ENCODE data around the gene PPP1R15B. TPM values are rescaled to one million over a fixed set of nuclear protein-coding genes. Genes with fewer than 3 reads are reported as not detected.

The PPP1R15B gene
- total RNA-seq, 4 donors from 2014 or later: 29.5 to 42.3 (median 34.0) TPM

DNA sequence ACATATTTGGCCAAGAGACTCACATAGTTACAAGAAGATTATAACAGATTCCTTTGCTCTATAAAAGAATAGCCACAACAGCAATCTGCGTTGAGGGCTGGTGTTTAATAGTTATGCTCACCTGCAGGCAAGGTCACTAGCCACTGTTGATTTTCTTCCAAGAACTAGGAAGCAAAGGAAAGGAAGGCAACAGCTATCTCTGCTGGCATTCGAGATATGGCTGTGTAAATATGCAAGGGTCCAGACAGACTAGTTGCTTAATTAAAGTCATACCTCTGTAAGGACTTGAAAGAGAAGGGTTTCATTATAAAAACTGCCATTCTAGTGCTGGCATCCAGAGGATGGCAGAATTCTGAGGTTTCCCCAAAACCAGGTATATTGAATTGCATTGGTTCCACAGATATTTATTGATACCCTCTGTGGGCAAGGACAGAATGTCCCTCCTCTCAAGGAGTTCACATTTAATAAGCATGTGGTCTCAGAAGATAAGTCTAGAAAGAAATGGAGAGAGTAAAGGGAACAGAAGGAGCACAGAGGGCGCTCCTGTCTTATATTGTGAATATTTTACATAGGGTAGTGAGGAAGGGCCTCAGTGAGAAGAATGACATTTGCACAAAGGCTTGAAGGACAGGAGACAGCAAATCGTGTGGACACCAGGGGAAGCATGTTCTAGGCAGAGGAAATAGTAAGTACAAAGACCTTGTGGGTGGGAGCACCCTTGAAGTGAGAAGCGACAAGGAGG is 28.3 kb downstream of the PPP1R15B start:
- intact Hi-C loops (cut with DNase I): no loop called here
- WGBS, 2 donors: 78 to 82% methylated on average over 4 to 5 of the region's 5 CpGs
- Histone ChIP-seq H3K4me1 (peaks cover 6 to 38% (median 9%) of the 10 kb centered on the region in 3 donors), H3K36me3 (no peaks in the 10 kb centered on the region), H3K9me3 (no peaks in the 10 kb centered on the region), H3K4me3 (no peak overlapping the region), H3K27ac (no peak overlapping the region), H3K27me3 (peaks cover 0 to 18% (median 0%) of the 10 kb centered on the region in 4 donors)
- no peak for TF ChIP-seq POLR2A (IDR thresholded peaks at IDR 0.05)
- TF ChIP-seq, protein P1, sequence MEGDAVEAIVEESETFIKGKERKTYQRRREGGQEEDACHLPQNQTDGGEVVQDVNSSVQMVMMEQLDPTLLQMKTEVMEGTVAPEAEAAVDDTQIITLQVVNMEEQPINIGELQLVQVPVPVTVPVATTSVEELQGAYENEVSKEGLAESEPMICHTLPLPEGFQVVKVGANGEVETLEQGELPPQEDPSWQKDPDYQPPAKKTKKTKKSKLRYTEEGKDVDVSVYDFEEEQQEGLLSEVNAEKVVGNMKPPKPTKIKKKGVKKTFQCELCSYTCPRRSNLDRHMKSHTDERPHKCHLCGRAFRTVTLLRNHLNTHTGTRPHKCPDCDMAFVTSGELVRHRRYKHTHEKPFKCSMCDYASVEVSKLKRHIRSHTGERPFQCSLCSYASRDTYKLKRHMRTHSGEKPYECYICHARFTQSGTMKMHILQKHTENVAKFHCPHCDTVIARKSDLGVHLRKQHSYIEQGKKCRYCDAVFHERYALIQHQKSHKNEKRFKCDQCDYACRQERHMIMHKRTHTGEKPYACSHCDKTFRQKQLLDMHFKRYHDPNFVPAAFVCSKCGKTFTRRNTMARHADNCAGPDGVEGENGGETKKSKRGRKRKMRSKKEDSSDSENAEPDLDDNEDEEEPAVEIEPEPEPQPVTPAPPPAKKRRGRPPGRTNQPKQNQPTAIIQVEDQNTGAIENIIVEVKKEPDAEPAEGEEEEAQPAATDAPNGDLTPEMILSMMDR (IDR thresholded peaks at IDR 0.05): no peak
- DNase-seq: no peak

DNA sequence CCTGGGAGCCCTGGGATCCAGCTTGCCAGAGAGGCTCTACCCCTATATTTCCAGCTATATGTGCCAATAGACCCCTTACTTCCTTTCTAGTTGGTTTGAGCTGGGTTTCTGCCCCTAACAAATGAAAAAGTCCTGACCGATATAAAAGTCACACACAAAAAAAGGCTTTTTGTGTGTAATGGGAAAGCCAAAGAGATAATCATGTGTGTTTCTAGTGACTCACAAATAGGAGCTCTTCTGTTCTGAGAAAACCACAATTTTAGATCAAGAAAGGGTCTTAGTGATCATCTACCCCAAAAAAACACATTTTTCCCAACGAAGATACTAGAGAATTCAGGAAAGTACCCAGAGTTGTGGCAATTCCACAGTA is 28.9 kb downstream of the PPP1R15B start:
- intact Hi-C loops (cut with DNase I): no loop called here
- peaks cover 0 to 24% (median 0%) of the 10 kb centered on the region in 4 donors for H3K27me3 ChIP-seq
- H3K36me3 ChIP-seq: no peaks in the 10 kb centered on the region
- TF ChIP-seq POLR2A (IDR thresholded peaks at IDR 0.05): no peak
- TF ChIP-seq, protein P1 (IDR thresholded peaks at IDR 0.05): no peak
- peak overlapping the region in 1 of 4 donors; percentile 19 for H3K4me3 ChIP-seq
- WGBS, 2 donors: 50 to 83% methylated on average over 2 of the region's 2 CpGs
- H3K4me1 ChIP-seq: peaks cover 6 to 44% (median 15%) of the 10 kb centered on the region in 3 donors
- H3K9me3 ChIP-seq: no peaks in the 10 kb centered on the region
- no peak for DNase-seq
- no peak overlapping the region for H3K27ac ChIP-seq

DNA sequence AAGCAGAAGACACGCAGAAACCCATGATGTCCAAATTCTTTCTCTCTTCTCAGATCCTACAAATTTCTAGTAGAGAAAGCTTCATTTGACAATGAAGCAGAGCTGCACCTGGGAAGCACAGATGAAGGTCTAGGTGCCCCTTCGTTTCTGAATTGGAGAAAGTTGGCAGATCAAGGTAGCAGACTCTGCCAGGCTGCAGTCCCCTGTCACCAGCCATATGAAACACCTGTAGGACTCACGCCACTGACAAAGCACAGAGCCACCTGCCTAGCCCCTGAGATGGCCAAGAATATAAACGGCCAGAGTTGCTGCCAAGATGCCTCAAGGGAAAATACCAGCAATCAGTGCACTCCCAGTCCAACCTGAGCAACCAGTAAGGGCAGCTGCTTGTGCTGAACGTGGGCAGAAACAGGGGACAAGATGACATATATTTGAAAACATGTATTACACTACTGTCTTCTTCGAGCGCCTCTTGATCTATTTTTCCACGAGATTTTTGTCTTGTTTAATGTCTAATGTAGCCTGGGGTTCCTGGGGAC is 31.3 kb downstream of the PPP1R15B start:
- Histone ChIP-seq H3K27me3 (peaks cover 0 to 47% (median 0%) of the 10 kb centered on the region in 4 donors), H3K4me1 (peaks cover 11 to 56% (median 23%) of the 10 kb centered on the region in 3 donors), H3K27ac (peak overlapping the region in 1 of 4 donors; percentile 17), H3K4me3 (no peak overlapping the region), H3K36me3 (no peaks in the 10 kb centered on the region), H3K9me3 (no peaks in the 10 kb centered on the region)
- no peak for DNase-seq
- intact Hi-C loops (cut with DNase I): no loop called here
- 50 to 52% methylated on average over 7 of the region's 8 CpGs for WGBS, 2 donors
- no peak for TF ChIP-seq POLR2A (IDR thresholded peaks at IDR 0.05)
- TF ChIP-seq, protein P1 (IDR thresholded peaks at IDR 0.05): no peak

DNA sequence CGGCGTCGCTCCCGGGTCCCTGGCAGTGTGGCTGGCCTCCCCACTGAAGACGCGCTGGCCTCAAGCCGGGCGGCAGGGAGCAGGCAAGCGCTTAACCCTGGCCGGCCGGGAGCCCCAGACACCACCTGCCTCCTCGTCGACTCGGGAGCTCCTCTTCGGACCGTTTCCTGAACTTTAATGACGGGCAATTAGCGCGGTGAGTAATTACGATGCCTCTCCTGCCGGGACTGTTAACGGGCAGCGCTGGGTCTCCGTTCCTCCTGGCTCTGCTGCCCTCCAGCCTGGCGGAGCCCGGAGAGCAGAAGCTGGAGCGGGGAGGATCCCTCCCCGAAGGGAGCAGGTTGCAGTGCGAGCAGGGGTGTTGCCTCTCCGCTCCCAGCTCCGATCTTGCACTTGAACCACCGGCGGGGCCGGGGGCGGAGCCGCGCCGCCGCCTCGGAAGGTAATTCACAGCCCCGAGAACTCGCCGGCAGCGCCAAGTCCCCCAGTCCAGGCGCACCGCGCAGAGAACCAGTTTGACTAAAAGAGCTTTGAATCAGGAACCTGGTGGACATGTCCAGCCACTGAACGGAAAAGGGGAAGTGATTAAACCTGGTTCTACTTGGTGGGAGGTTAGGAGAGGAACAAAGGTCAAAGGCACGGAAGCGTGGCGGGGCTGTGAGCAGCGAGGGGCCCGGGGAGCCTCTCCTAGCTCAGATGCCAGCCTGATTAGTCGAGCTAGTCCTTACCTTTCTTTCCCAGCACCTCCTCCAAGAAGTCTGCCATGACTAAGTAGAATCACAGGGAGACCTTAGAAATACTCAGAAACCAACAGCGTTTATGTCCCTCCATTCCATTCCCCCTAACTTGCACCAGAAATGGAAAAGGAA is 33.6 kb downstream of the PPP1R15B start:
- Histone ChIP-seq H3K4me1 (peaks cover 5 to 45% (median 23%) of the 10 kb centered on the region in 3 donors), H3K4me3 (peak overlapping the region; percentile 28 to 64 (median 50)), H3K27me3 (peaks cover 0 to 56% (median 0%) of the 10 kb centered on the region in 4 donors), H3K36me3 (no peaks in the 10 kb centered on the region), H3K27ac (peak overlapping the region in 3 of 4 donors; percentile 23 to 59 (median 40)), H3K9me3 (no peaks in the 10 kb centered on the region)
- TF ChIP-seq, protein P1 (IDR thresholded peaks at IDR 0.05): no peak
- TF ChIP-seq POLR2A (IDR thresholded peaks at IDR 0.05): no peak
- DNase-seq: no peak
- intact Hi-C loops (cut with DNase I): no loop called here
- WGBS, 2 donors: 2 to 3% methylated on average over 8 to 24 of the region's 55 CpGs

Measured in esophagus squamous epithelium (tissue), 5 donors.